ENCODE data around the gene ARID5A.
"Not testable (repeated sequence)": the region's sequence is repeated elsewhere in the genome, so short reads cannot be mapped to it uniquely, and the experiment has no call there.

The ARID5A gene

DNA sequence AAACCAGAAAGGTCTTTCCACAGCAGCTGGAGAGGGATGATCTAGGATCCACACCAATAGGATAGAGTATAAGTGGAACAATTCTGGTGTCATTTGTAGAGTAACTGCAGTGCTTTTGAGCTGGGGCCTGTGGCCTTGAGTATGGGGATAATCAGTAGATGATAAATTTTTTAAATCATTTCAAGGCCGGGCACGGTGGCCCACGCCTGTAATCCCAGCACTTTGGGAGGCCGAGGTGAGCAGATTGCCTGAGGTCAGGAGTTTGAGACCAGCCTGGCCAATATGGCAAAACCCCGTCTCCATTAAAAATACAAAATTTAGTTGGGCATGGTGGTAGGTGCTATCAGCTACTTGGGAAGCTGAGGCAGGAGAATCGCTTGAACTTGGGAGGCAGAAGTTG, 20.9 kb downstream of the ARID5A start:
- not testable (repeated sequence) for DNase-seq

DNA sequence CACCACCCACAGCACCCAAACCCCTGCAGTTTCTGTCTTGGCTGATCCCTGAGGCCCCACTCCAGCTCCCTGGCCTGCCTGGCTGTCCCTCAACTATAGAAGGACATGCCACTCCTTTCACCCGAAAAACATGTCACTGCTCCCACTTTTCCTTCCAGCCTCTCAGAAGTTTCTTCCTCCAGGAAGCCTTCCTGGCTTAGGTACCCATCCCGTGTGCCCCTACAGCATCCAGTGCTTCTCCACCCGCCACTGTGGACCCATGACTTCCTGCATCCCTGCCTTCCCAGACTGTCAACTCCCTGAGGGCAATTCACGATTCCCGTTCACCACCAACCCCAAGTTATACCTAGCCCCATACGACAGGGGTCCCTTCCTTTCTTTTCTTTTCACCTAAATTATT, 21.5 kb downstream of the ARID5A start:
- DNase-seq = no peak

DNA sequence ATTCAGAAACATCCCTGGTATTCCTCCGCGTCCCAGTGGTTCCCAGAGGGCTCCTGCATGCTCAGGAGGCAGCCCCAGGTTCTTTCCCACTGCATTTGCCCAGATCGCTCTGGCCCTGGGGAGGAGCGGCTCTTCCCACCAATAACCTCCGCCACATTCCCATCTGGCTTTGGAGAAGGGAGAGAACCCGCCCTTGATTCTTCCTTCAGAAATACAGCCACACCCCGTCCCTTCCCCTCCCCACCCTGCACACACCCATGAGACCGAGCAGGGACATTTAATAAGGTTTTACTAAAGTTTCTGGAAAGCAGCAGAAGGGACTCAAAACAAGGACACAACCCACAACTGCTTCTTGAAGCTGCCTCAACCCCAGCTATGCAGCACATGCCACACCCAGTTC, 21.9 kb downstream of the ARID5A start:
- no peak for DNase-seq

GRCh38 chr2:96564026-96564425, 27.5 kb downstream of the ARID5A start:
- no peak for DNase-seq

GRCh38 chr2:96564563-96564962, 28.0 kb downstream of the ARID5A start:
- DNase-seq = no peak

DNA sequence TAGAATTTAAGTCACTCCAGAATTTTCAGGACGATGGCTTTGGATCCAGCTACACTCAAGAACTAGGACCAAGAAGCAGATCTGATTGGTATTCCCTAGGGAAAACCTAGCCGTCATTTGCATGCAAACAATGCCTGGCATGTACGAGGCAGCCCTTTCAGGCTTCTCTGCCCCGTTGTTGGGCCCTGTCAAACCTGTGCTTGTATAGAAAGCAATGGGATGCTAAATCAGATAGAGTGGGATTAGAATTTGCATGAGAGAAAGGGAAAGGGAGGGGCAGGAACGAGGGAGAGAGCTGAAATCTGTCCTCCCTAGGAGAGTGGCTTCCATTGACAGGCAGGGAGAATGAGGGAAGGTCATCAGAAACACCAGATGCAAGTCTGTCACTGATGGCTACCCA, 28.6 kb downstream of the ARID5A start:
- no peak for DNase-seq

GRCh38 chr2:96568094-96568493, 31.5 kb downstream of the ARID5A start:
- DNase-seq = no peak

DNA sequence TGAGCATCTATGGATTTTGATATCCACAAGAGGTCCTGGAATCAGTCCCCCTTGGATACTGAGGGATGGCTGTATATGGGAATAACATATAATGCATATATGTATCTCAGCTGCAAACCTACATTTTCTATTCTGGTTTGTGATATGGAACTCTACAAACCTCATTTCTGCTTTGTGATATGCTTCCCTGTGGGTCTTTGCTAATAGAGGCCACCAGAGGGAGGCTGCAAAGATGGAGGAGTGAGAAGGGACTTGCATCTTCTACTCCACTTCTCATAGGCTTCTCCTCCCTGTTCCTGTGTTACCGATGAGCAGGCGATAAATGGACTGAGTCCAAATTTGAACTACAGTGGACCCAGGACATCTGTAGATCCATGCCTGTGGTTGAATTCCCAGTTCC, 37.8 kb downstream of the ARID5A start:
- no peak for DNase-seq

DNA sequence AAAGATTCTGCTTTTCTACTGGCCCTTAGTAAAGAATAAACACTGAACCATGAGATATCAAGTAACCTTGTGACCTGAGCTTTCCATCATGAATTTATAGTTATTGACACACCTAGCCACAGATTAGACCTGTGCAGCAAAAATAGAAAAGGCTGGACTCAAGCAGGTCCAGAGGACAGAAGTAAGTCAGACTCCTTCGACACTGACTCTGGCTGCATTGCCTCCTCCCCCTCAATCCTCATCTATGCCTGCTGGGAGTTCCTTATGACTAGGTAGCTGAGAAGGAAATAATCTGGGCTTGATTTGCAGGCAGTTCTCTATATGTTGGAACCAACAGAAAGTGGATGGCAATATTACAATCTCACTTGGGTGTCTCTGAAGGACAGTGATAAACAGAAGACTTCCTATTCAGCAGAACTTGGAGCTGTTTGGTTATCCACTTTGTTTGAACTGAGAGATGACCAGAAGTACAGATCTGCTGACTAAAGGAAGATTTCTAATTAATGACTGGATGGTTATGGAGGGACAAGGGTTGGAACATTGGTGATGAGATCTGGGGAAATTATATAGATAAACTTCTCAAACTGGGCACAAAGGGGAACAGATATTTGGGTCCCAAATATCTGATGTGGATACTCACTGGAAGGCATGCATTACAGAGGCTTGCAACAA, 39.4 kb downstream of the ARID5A start:
- DNase-seq = no peak

DNA sequence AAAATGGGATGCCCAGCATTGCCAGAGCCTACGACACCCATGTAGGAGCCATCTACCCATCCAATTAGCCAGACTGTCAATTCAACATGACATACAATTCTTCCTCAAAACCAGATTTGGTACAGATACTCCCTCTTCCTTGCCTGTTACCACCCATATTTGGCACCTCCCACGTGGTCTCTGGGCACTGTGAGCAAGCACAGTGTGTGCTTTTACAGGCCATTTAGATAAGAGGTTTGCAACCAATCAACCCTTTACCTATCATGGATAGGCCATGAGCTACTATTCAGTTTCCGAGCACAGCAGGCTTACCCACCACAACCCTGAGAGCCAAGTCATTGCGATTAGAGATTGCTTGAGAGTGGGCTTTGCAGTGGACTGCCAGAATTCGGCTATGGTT, 40.9 kb downstream of the ARID5A start:
- no peak for DNase-seq

GRCh38 chr2:96578731-96579130, 42.2 kb downstream of the ARID5A start:
- DNase-seq = no peak

GRCh38 chr2:96579422-96579821, 42.9 kb downstream of the ARID5A start:
- no peak for DNase-seq

- DNase-seq = no peak
Observed at GRCh38 chr2:96580771-96581170, 44.2 kb downstream of the ARID5A start.

DNA sequence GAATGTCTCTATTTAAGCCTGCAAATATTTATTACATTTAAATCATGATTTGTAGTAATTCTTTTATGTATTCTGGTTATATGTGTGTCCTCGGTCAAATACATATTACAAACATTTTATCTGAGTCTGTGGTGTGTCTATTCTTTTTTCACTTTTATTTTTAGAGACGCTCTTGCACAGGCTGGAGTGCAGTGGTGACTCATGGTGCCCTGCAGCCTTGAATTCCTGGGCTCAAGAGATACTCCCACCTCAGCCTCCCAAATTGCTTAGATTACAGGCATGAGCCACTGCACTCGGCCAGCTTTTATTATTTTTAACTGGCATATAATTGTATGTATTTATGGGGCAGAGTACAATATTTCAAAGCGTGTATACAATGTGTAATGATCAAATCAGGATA, 47.5 kb downstream of the ARID5A start:
- DNase-seq = no peak

DNA sequence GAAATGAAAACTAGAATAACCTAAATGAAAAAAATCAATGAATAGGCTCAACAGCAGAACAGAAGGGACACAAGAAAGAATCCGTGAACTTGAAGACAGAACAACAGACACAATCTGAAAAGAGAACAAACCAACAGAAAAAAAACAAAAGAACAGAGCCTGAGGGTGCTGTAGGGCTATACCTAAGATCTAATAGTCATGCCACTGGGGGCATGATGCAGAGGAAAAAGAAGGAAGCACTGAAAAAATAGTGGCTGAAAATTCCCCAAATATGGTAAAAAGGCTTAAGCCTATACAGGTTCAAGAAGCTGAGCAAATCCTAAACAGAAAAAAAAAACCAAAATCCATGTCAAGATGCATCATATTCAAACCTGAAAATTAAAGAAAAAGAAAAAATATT, 51.3 kb downstream of the ARID5A start:
- no peak for DNase-seq

- no peak for DNase-seq
Observed at GRCh38 chr2:96591054-96591453, 54.5 kb downstream of the ARID5A start.

DNA sequence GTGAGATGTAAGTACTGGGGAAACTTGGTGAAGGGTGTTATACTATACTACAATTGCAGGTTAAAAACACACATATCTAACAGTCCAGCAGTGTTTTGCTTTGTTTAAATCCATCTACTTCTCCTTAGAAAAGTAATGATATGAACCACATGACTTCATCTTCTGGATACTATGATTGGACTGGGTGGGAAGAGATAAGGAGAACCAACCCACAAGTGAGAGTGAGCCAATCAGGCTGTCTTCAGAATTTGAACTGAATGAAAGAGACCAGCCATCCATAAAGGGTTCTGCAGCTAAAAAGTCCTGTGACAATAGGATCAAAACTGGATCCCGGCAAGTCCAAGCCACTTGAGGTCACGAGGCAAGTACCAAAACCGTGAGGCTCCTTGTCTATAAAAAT, 54.9 kb downstream of the ARID5A start:
- DNase-seq = no peak

GRCh38 chr2:96594282-96594681, 57.7 kb downstream of the ARID5A start:
- DNase-seq = no peak

DNA sequence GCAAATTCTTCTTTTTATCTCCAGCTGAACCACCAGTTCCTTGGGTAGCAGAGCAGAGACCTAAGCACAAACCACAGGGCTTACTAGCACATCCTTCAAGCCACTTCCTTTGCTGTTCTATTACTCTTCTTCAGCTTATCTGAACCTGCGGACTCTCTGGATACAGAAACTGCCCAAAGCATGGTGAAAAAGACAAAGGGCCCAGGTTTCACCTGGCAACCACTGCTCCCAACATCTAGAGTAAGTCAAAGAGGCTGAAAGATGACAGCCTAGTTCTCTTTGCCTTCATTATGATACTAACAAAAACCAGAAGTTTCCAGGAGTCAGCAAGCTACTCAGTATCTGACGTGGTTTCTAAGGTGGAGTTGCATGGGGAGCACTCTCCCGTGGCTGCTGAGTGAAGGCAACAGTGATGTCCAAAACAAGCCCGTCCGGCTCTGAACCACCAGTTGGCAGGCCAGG, 58.2 kb downstream of the ARID5A start:
- DNase-seq = peak in 3 of 6 experiments; percentile 33 to 50 (median 42)

- no peak for DNase-seq
Observed at GRCh38 chr2:96596596-96596995, 60.0 kb downstream of the ARID5A start.

- DNase-seq = no peak
Observed at GRCh38 chr2:96599941-96600340, 63.4 kb downstream of the ARID5A start.

- DNase-seq = no peak
Observed at GRCh38 chr2:96601382-96602292, 65.1 kb downstream of the ARID5A start.

Data from stimulated activated naive CD4-positive, alpha-beta T cell (primary cell).